ENCODE measurements around the gene KSR2. TPM values are rescaled to one million over a fixed set of nuclear protein-coding genes. Genes with fewer than 3 reads are reported as not detected.
A peak's percentile ranks its signal among the peaks of the same experiment; 100 is the strongest.

Gene KSR2
- total RNA-seq, 1 experiment from 2014 or later: 1.3 TPM

DNA sequence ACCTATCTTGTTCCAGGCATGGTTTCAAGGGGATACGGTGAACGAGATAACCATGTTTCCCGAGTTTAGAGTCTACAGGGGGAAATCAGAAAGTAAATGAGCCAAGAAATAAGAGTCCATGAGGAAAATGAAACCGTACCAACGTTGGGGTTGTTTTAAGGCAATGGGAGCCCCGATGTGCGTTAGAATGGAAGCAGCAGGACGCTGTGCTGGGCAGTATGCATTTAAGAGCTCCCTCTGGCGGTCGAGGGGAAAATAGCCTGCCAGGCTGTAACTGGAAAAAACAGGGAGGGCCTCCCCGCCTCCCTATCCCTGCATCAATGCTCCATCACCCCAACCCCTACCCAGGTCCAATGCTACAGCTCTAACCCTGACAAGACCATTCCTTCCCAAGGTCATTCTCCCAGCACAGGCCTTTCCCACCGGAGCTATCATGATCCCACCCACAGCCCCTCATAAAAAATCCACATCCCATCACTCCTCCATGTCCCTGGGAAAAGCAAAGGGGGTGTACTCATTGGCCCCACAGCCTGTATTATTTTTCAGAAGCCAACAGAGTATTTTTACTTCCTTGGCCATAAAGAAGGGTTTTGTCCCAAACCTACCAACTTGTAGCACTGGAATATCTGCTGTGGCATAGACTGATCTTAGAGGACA is 381.0 kb downstream of the KSR2 start:
- Histone ChIP-seq H3K79me2 (ENCODE audit: insufficient read depth, low read length) (no peaks in the 10 kb centered on the region), H4K5ac (ENCODE audit: insufficient read length, low read depth, low read length) (no peak overlapping the region), H3K27ac (ENCODE audit: insufficient read length, low read depth, low read length) (no peak overlapping the region), H4K20me1 (ENCODE audit: control insufficient read depth, insufficient read depth, insufficient read length) (no peaks in the 10 kb centered on the region), H4K91ac (ENCODE audit: insufficient read length, low read depth, low read length) (no peak overlapping the region), H3K4me2 (ENCODE audit: insufficient read depth, insufficient read length, low read length) (no peak overlapping the region), H2AFZ (ENCODE audit: low read length) (no peak overlapping the region), H2BK12ac (ENCODE audit: insufficient read length, low read depth, low read length) (no peak overlapping the region), H2BK120ac (ENCODE audit: low read depth, low read length, poor library complexity, severe bottlenecking) (no peak overlapping the region), H3K14ac (ENCODE audit: insufficient read depth, low read length) (no peak overlapping the region), H3K23ac (ENCODE audit: insufficient read length, low read depth, low read length) (no peak overlapping the region), H3K27me3 (ENCODE audit: insufficient read depth, low read length) (no peaks in the 10 kb centered on the region), H3K56ac (ENCODE audit: insufficient read length, low read depth, low read length) (no peak overlapping the region), H3K4me1 (ENCODE audit: insufficient read depth, low read length) (peaks cover 7% of the 10 kb centered on the region; the same call in 1 of the 2 replicates), H3K18ac (ENCODE audit: insufficient read length, low read depth, low read length) (no peak overlapping the region), H3K23me2 (ENCODE audit: insufficient read length, low read depth, low read length, poor library complexity, severe bottlenecking) (no peaks in the 10 kb centered on the region), H2BK20ac (ENCODE audit: low read depth, low read length, poor library complexity, severe bottlenecking) (no peak overlapping the region), H3K4ac (ENCODE audit: low read depth, low read length) (no peak overlapping the region), H3K9me3 (ENCODE audit: control insufficient read depth, low read depth, low read length) (no peaks in the 10 kb centered on the region), H3T11ph (ENCODE audit: low read length) (no peak overlapping the region), H2BK15ac (ENCODE audit: low read depth, low read length) (no peak overlapping the region), H3K9ac (ENCODE audit: extremely low read depth, insufficient read length, low read length) (no peak overlapping the region), H3K79me1 (ENCODE audit: insufficient read depth, low read depth, low read length, poor library complexity, severe bottlenecking) (no peaks in the 10 kb centered on the region), H2BK5ac (ENCODE audit: insufficient read length, low read length) (no peak overlapping the region), H4K8ac (replicated peaks; ENCODE audit: insufficient read length, low read depth, low read length) (no peak overlapping the region), H2AK5ac (ENCODE audit: insufficient read length, low read length) (no peak overlapping the region)
- peak; percentile 83 for DNase-seq
- no CpG with 5 or more reads among the region's 12 CpGs for WGBS (ENCODE audit: extremely low coverage, insufficient read length, low lambda C conversion rate)
- Mint-ChIP-seq H3K27ac (no peak overlapping the region), H3K4me1 (peaks cover 38 to 43% of the 10 kb centered on the region in 2 experiments), H3K27me3 (ENCODE audit: low read depth) (no peaks in the 10 kb centered on the region), H3K9me3 (no peaks in the 10 kb centered on the region; a peak in 2 of 5 replicates), H3K36me3 (ENCODE audit: insufficient read depth in 1 of 3, low read depth in 3 of 3) (peaks cover 0 to 2% (median 0%) of the 10 kb centered on the region in 3 experiments; a peak in 1 of 7 replicates), H3K4me3 (no peak overlapping the region)
- TF ChIP-seq, protein P1, sequence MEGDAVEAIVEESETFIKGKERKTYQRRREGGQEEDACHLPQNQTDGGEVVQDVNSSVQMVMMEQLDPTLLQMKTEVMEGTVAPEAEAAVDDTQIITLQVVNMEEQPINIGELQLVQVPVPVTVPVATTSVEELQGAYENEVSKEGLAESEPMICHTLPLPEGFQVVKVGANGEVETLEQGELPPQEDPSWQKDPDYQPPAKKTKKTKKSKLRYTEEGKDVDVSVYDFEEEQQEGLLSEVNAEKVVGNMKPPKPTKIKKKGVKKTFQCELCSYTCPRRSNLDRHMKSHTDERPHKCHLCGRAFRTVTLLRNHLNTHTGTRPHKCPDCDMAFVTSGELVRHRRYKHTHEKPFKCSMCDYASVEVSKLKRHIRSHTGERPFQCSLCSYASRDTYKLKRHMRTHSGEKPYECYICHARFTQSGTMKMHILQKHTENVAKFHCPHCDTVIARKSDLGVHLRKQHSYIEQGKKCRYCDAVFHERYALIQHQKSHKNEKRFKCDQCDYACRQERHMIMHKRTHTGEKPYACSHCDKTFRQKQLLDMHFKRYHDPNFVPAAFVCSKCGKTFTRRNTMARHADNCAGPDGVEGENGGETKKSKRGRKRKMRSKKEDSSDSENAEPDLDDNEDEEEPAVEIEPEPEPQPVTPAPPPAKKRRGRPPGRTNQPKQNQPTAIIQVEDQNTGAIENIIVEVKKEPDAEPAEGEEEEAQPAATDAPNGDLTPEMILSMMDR (conservative IDR thresholded peaks at IDR 0.05): peak; percentile 91

All from H9 (cell line).